ENCODE data around the gene DBET.
"Not testable (repeated sequence)": the region's sequence is repeated elsewhere in the genome, so short reads cannot be mapped to it uniquely, and the experiment has no call there.

DNA sequence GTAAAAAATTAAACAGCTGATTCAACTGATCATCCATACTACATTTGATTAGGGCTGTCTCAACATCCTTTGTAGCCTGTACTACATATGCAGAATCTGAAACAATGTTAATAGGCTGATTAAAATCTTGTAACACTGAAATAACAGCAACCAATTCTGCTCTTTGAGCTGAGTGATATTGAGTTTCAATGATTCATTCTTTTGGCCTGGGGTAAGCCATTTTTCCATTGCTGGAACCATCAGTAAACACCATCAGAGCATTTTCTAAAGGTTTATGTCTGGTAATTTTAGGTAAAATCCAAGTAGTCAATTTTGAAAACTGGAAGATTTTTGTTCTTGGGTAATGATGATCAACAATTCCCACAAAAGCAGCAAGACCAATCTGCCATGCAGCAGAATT lies 45.7 kb downstream of the DBET start:
- TF ChIP-seq, protein P1, sequence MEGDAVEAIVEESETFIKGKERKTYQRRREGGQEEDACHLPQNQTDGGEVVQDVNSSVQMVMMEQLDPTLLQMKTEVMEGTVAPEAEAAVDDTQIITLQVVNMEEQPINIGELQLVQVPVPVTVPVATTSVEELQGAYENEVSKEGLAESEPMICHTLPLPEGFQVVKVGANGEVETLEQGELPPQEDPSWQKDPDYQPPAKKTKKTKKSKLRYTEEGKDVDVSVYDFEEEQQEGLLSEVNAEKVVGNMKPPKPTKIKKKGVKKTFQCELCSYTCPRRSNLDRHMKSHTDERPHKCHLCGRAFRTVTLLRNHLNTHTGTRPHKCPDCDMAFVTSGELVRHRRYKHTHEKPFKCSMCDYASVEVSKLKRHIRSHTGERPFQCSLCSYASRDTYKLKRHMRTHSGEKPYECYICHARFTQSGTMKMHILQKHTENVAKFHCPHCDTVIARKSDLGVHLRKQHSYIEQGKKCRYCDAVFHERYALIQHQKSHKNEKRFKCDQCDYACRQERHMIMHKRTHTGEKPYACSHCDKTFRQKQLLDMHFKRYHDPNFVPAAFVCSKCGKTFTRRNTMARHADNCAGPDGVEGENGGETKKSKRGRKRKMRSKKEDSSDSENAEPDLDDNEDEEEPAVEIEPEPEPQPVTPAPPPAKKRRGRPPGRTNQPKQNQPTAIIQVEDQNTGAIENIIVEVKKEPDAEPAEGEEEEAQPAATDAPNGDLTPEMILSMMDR (IDR thresholded peaks at IDR 0.05): not testable (repeated sequence)
- not testable (repeated sequence) for TF ChIP-seq POLR2A (IDR thresholded peaks at IDR 0.05)

Data from uterus (tissue), 2 donors.